PC-9 (cell line): Measurements from ENCODE around the gene ZNF776. TPM values are rescaled to one million over a fixed set of nuclear protein-coding genes. Genes with fewer than 3 reads are reported as not detected.

Experiments used
- BruUV-seq: library from RNA; stranded (reverse); fragments of 400-500 nt; replicated peaks from 2 replicates; lab custom pipeline; 2021; lab: Mats Ljungman, UMichigan
- CTCF ChIA-PET: fragments of 300-600 bp; sonication (Branson Sonifier 250); formaldehyde crosslinking; loops from one replicate; lab custom pipeline; 2022; ENCODE audit warnings: antibody characterized with exemption; lab: Charles Lee
- POLR2A ChIA-PET: fragments of 300-600 bp; sonication (Branson Sonifier 250); formaldehyde crosslinking; loops from one replicate; lab custom pipeline; 2022; ENCODE audit warnings: antibody characterized with exemption; ENCODE audit not compliant: unreplicated experiment; lab: Charles Lee
- DNase-seq, 2 experiments: peaks; one replicate each; pipeline versions ENCODE4 v3.0.0 to v3.0.0-alpha.2; 2015 to 2022; ENCODE audit warnings: mixed read lengths in 1 of 2
- H2AFZ ChIP-seq: fragments of 200-600 bp; sonication (generic); 2 replicates; pipeline ENCODE4 v1.8.1; 2017; ENCODE audit warnings: antibody characterized with exemption
- H3F3A ChIP-seq: fragments of 200-600 bp; sonication (generic); 2 replicates; pipeline ENCODE4 v1.8.1; 2017; ENCODE audit warnings: antibody characterized with exemption, mild to moderate bottlenecking, low read depth; ENCODE audit not compliant: insufficient read depth
- H3K27ac ChIP-seq: fragments of 200-600 bp; sonication (generic); 2 replicates; pipeline ENCODE4 v1.6.1; 2016; ENCODE audit warnings: mixed run types
- H3K27me3 ChIP-seq: fragments of 200-600 bp; sonication (generic); 2 replicates; pipeline ENCODE4 v1.6.1; 2016; ENCODE audit warnings: low read depth, mixed run types; ENCODE audit not compliant: insufficient read depth
- H3K36me3 ChIP-seq: fragments of 200-600 bp; sonication (generic); 2 replicates; pipeline ENCODE4 v1.6.1; 2016; ENCODE audit warnings: low read depth, mixed run types
- H3K4me1 ChIP-seq: fragments of 200-600 bp; sonication (generic); replicated peaks from 2 replicates; pipeline ENCODE4 v1.6.1; 2016; ENCODE audit warnings: mixed run types; ENCODE audit not compliant: insufficient read depth
- H3K4me2 ChIP-seq: fragments of 200-600 bp; sonication (generic); 2 replicates; pipeline ENCODE4 v1.6.1; 2017; ENCODE audit warnings: mixed run types
- H3K4me3 ChIP-seq: fragments of 200-600 bp; sonication (generic); 2 replicates; pipeline ENCODE4 v1.6.1; 2016; ENCODE audit warnings: mixed run types
- H3K79me2 ChIP-seq: fragments of 200-600 bp; sonication (generic); 2 replicates; pipeline ENCODE4 v1.6.1; 2017; ENCODE audit warnings: low read depth, mixed run types
- H3K9me2 ChIP-seq: fragments of 200-600 bp; sonication (generic); 2 replicates; pipeline ENCODE4 v1.8.1; 2017; ENCODE audit warnings: mild to moderate bottlenecking; ENCODE audit not compliant: insufficient read depth
- H3K9me3 ChIP-seq: fragments of 200-600 bp; sonication (generic); 2 replicates; pipeline ENCODE4 v1.8.1; 2016; ENCODE audit warnings: low read depth; ENCODE audit not compliant: insufficient read depth
- H4K20me1 ChIP-seq: fragments of 200-600 bp; sonication (generic); 2 replicates; pipeline ENCODE4 v1.8.1; 2017; ENCODE audit not compliant: insufficient read depth
- EZH2 ChIP-seq: fragments of 200-600 bp; sonication (generic); IDR thresholded peaks from 2 replicates; pipeline ENCODE4 v1.8.0; 2017; ENCODE audit warnings: antibody characterized with exemption, low read depth
- intact Hi-C: fragments of 100-400 bp; cut with micrococcal nuclease; formaldehyde crosslinking; loops from one replicate; pipeline ENCODE4 v1.10.0; 2022; ENCODE audit not compliant: unreplicated experiment
- total RNA-seq: library from RNA; stranded (reverse); gene quantifications from 2 replicates; pipeline ENCODE4 v1.2.3, GENCODE V29; 2021
- TF ChIP-seq, protein P1 (sequence below): fragments of 200-600 bp; sonication (generic); conservative IDR thresholded peaks from 2 replicates; pipeline ENCODE4 v1.6.1; 2017; ENCODE audit warnings: mixed run types, antibody characterized with exemption, mild to moderate bottlenecking, moderate library complexity

The ZNF776 gene
- total RNA-seq, 1 experiment from 2014 or later = 16.9 TPM

DNA sequence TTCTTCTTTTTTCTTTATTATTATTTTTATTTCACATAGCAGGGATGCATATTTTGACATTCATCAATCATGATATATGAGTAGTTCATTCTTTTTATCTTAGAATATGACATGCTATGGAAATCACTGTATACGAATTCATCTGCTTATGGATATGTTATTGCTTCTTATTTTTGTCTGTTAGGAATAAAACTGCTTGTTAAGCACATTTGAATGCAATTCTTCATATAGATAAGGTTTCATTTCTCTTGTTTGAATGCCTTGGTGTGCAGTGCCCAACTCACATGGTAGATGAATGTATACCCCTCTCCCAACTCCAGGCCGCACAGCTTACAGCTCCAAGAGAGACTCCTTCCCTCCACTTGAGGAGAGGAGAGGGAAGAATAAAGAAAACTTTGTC is 11.3 kb downstream of the ZNF776 start:
- Histone ChIP-seq H3K9me2 (no peaks in the 10 kb centered on the region), H3K4me2 (no peak overlapping the region), H3K36me3 (peaks cover 48% of the 10 kb centered on the region), H3F3A (no peaks in the 10 kb centered on the region), H3K9me3 (peaks cover 42% of the 10 kb centered on the region), H2AFZ (no peak overlapping the region), H3K27me3 (no peaks in the 10 kb centered on the region), H3K79me2 (no peaks in the 10 kb centered on the region), H4K20me1 (no peaks in the 10 kb centered on the region), H3K4me3 (no peak overlapping the region), H3K4me1 (no peaks in the 10 kb centered on the region), H3K27ac (no peak overlapping the region)
- CTCF ChIA-PET = no interaction called here
- TF ChIP-seq, protein P1, sequence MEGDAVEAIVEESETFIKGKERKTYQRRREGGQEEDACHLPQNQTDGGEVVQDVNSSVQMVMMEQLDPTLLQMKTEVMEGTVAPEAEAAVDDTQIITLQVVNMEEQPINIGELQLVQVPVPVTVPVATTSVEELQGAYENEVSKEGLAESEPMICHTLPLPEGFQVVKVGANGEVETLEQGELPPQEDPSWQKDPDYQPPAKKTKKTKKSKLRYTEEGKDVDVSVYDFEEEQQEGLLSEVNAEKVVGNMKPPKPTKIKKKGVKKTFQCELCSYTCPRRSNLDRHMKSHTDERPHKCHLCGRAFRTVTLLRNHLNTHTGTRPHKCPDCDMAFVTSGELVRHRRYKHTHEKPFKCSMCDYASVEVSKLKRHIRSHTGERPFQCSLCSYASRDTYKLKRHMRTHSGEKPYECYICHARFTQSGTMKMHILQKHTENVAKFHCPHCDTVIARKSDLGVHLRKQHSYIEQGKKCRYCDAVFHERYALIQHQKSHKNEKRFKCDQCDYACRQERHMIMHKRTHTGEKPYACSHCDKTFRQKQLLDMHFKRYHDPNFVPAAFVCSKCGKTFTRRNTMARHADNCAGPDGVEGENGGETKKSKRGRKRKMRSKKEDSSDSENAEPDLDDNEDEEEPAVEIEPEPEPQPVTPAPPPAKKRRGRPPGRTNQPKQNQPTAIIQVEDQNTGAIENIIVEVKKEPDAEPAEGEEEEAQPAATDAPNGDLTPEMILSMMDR = no peak
- TF ChIP-seq EZH2 = no peak
- intact Hi-C loops = no loop called here
- POLR2A ChIA-PET = interaction anchor here (0.6 kb wide), 1 partner anchor 432 kb away, joined by 3 read pairs; no protein-coding TSS in a partner anchor
- DNase-seq = no peak
- no TSS peak for BruUV-seq

DNA sequence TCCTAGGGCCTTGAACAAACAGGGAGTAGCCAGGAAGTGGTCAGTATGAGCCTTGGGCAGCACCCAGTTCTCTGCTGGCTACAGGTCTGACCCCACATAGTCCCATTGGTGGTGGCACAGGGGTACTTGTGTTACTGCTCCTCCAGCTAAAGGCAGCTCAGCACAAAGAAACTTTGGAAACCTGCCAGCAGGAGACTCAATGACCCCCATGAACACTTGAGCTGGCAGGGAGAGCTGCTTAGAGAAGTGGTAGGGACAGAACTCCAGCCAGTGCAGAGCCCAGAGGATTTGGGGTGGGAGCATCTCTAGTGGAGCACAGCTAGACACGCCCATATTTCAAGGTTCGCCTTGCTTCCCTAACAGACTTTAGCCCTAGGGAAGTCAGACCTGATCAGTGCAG is 12.5 kb downstream of the ZNF776 start:
- ChIA-PET POLR2A (no interaction called here), CTCF (no interaction called here)
- Histone ChIP-seq H2AFZ (no peak overlapping the region), H4K20me1 (no peaks in the 10 kb centered on the region), H3K9me2 (no peaks in the 10 kb centered on the region), H3K4me3 (no peak overlapping the region), H3K27ac (no peak overlapping the region), H3K27me3 (no peaks in the 10 kb centered on the region), H3K36me3 (peaks cover 36% of the 10 kb centered on the region), H3F3A (no peaks in the 10 kb centered on the region), H3K4me2 (no peak overlapping the region), H3K4me1 (no peaks in the 10 kb centered on the region), H3K9me3 (peaks cover 30% of the 10 kb centered on the region), H3K79me2 (no peaks in the 10 kb centered on the region)
- intact Hi-C loops = no loop called here
- TF ChIP-seq, protein P1 = no peak
- TF ChIP-seq EZH2 = no peak
- DNase-seq = no peak
- BruUV-seq = no TSS peak

- peaks cover 32% of the 10 kb centered on the region for H3K36me3 ChIP-seq
- peak within 1 kb of the TSS; percentile 78 for H2AFZ ChIP-seq
- H3K9me2 ChIP-seq = no peaks in the 10 kb centered on the region
- H3F3A ChIP-seq = no peaks in the 10 kb centered on the region
- no peak within 1 kb of the TSS for H3K27ac ChIP-seq
- H3K27me3 ChIP-seq = no peaks in the 10 kb centered on the region
- POLR2A ChIA-PET = interaction anchor here (0.6 to 0.7 kb wide), 5 partner anchors 32 to 780 kb away, joined by 3 to 11 read pairs (median 4); partner anchors contain the start of gene ZNF211
- H3K79me2 ChIP-seq = peaks cover 47% of the 10 kb centered on the region
- H3K4me2 ChIP-seq = peak within 1 kb of the TSS; percentile 94
- H3K4me1 ChIP-seq = peaks cover 7% of the 10 kb centered on the region; the same call in 1 of the 2 replicates
- peaks cover 21% of the 10 kb centered on the region for H3K9me3 ChIP-seq
- TF ChIP-seq, protein P1 = no peak
- TF ChIP-seq EZH2 = no peak
- intact Hi-C loops = loop anchor here (1.0 kb wide), 1 partner anchor 45 kb away; the partner anchor contains the start of gene ZNF552
- H3K4me3 ChIP-seq = peak within 1 kb of the TSS; percentile 78
- no peaks in the 10 kb centered on the region for H4K20me1 ChIP-seq
- BruUV-seq = no TSS peak
- CTCF ChIA-PET = no interaction called here
- peak; percentile 85 to 90 for DNase-seq
Observed at GRCh38 chr19:57769345-57770131, 22.9 kb downstream of the ZNF776 start, which contains the start of gene ZNF586. TSS of gene ZNF586 (plus strand) at chr19:57769676. CDS start at chr19:57769843, 167 bp downstream.
